Ramos (cell line): ENCODE data around the gene PCBP3.

Experiments used
- in situ Hi-C: fragments of 300-500 bp; cut with MboI; formaldehyde crosslinking; loops from one replicate; pipeline ENCODE4 v1.14.3; 2022; ENCODE audit warnings: low sequenced_read_pairs; ENCODE audit not compliant: unreplicated experiment

Gene PCBP3

DNA sequence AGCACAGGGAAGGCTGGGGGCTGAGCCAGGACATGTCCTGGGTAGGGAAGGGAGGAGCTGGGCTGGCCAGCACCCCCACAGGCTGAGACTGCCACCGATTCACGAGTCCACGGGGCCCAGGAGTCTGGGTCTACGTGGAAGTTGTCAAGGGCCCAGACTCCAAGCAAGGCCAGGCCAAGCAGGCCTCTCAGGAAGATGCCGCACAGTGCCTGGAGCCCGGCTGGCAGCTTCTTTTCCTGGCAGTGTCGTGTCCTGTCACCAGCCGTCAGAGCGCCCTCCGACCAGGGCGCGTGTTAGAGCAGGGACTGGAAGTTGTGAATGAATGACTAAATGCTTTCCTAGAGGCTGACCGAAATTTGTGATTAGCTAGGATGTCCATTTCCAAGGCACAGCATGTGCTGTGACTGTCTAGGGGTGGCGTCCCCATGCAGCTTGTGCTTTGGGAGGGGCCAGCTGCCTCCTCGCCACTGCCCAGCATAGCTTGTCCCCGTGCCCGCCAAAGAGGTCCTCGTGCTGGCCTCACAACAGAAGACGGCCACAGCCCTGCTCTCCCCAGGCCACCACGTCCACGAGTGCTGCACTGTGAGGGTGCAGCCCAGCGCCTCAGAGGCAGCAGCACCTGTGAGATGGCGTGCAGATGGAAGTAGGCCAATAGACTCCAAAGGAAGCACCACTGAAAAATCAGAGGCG is 190.6 kb downstream of the PCBP3 start:
- in situ Hi-C loops = no loop called here

GRCh38 chr21:45834821-45835293 is 191.3 kb downstream of the PCBP3 start:
- in situ Hi-C loops = no loop called here

DNA sequence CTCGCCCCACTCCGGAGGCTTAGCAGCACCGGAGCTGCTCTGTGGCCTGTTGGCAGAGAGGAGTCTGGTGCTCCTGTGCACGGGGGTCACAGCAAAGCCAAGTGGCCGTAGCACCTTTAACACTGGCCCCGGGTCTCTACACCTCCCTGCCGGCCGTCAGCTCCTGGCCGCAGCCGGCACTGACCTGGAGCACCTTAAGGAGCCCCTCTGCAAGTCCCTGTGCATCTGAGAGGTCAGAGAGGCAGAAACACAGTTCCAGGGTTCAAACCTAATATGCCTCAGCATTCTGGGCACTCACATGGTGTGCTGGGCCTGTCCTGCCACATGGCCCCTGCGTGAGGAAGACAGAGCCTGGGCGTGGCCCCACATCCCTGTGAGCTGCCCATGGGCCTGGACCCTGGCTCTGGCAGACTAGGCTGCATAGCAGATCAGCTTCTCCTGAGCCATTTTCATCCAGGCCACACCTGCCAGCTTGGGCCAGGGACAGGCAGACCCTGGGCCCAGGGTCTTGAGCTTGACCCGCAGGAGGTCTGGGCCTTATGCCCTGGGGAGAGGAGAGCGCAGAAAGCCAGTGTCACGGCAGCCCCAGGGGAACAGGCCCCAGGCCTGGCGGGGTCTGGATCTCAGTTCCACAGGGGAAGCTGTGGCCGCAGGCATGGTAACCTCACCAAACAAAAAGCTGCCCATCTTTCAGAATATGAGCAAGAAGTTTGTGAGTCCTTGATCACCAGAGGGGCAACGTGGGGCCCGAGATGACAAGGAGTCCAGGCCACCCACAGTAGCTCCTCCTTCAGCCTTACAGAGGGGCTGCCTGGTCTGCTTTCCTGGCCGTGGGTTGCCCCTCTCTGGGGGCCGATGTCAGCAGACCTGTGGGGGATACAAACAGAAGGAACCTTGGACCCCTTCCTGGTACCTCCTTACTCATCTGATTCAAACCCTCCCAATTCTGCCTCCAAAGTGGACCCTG is 192.1 kb downstream of the PCBP3 start:
- in situ Hi-C loops = no loop called here

- in situ Hi-C loops = no loop called here
These were observed 192.7 kb downstream of the PCBP3 start for GRCh38 chr21:45836268-45836655.

DNA sequence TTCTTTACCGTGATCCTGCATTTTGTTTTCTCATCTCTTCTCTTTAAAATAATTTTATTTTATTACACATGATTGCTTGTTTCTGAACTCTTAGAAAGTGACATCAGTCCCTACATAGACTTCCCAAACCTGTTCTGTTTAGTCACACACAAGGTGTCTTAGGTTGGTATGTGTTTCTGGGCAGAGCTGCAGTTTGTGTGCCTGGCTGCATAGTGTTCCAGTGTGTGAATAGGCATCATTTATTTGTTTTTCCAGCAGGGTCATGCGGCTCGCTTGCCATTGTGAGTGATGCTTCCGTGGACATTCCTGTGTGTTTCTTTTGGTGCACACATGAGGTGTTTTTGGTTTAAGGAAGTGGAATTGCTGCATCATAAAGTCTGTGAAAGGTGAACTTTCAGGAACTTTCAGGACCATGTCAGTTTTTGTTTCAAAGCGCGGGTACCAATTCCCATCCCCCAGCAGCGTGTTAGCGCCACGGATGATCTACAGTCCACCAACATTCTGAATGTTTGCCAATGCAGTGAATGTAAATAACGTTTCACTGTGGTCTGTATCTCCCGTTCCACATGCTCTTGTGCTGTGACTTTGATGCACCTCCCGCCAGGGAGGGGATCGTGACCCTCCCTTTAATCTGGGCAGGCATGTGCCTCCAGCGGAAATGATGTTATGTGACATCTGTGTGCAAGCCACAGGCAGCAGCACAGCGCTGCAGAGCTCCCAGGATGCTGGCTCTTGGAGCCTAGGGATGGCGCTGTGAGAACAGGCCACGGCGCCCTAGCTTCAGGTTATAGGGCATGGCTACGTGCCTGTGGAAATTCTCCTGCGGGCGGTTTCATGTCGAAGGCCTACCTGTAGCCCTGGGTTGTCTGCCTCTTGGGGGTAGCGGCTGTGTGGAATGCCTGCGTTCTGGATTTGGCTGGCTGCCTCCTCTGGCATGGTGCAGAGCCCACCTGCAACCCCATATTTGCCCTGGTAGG is 193.5 kb downstream of the PCBP3 start:
- in situ Hi-C loops = no loop called here

- in situ Hi-C loops = no loop called here
These were observed 194.4 kb downstream of the PCBP3 start for GRCh38 chr21:45837936-45838335.

DNA sequence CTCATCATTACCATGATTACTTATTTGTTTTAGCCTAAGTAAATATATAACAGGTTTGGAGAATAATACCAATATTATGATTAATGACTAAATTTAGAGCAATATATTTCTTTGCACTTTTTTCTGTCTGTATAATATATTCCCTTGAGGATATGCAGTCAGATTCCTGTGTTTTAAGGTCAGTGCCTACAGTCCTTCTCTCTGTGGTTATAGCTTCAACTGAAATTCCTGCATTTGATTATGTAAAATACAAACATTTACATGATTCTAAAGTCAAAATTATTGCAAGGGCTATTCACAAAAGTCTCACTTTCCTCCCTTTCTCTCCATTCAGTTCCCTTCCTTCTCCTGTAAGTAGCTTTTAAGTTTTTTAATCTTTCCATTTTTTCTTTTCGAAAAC is 195.1 kb downstream of the PCBP3 start:
- in situ Hi-C loops = no loop called here

DNA sequence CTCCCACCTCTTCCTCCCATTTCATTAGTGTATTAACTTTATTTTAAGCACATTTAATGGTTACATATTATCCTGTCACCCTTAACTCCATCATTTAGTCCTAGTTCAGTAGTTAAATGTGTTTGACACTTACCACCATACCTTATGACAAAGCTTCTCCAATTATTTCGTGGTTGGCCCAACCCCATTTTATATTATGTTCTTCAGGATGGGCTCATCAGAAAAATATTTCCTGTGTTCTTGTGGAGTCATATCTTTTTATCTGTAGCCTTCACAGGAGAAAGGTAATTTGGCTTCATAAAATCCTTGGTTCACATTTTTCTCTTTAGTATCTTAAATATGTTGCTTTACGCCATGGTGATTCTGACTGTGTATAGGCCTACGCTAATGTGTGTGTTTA is 195.7 kb downstream of the PCBP3 start:
- in situ Hi-C loops = no loop called here

- in situ Hi-C loops = no loop called here
These were observed 197.5 kb downstream of the PCBP3 start for GRCh38 chr21:45841033-45841432.

DNA sequence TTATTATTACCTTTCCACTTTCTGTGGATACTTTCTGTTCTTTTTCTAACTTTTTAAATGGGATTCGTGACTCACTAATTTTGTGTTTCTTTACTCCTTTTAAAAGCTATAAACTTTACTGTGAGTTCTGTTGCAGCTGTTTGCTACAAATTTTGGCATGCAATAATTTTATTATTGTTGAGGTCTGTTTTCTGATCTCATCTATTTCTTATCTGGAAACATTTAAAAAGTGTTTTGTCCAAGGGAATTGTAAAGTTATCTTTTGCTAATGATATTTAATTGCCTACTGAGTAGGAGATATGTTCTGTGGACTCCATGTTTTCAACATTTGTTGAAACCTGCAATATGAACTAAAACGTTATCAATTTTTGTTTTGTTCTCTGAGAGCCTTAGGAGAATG is 199.9 kb downstream of the PCBP3 start:
- in situ Hi-C loops = no loop called here

DNA sequence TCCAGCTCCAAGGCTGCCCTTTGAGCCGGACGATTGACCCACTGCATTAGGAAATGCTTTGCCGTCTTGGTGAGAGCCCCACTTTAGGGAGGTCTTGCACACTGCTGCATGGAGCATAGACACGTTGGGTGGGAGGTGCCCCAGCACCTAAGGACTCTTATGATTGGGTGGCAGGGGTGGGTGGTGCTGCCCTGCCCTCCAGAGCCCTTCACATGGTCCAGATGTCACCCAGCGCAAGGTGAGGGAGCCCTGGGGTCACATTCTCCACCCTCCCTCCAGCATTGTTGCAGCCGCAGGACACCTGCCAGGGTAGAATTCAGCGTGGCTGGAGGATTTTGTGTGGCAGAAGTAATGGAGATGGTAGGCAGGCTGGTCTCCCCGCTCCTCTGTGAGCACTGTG is 200.7 kb downstream of the PCBP3 start:
- in situ Hi-C loops = no loop called here

- in situ Hi-C loops = no loop called here
These were observed 201.7 kb downstream of the PCBP3 start for GRCh38 chr21:45845063-45845769.

DNA sequence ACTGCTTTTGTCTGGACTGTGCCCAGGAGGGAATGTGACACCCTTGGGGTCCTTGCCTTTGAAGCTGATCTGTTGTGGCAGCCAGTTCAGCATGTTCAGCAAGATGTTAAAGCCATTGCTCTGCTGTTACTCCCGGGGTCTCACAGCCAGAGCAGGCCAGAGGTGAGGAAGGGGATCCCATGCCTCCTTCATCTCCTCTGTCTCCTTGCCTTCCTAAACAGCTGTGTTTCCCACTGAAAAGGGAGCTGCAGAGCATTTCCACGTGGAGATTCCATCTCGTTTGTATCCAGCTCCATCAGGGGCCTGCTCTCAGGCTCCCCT is 202.2 kb downstream of the PCBP3 start:
- in situ Hi-C loops = no loop called here

DNA sequence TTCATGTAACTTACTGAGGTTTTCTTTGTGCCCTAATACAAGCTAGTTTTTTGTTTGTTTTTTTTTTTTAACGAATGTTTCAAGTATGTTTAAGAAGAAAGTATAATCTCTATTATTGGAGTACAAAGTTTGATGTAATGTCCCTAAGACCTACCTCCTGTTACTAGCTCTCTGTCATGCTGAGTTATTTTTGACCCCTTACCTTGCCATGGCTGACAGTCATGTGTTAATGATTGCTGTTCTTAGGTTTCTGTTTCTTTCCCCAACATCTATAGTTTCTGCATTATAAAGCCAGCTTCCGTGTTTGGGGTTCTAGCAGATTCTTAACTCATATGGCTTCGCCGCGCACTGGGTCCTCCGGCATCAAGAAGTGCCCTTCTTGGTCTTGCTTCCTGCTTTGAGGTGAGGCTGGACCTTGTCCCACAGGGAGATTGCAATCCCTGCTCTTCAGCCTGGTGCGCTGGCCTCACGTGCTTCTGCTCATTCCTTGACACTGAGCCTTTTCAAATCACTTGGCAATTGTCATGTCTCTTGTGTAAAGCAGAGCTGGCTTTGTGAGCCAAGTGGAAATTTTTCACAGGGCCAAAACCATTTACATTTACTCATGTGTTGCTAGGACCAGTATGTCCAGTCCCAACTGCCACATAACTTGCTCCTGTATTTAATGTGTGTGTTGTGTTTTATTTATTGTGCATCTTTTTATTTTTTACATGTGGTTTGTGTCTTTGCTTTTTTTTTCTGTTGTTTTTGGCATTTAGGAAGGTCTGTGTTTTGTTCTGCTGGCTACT is 203.0 kb downstream of the PCBP3 start:
- in situ Hi-C loops = no loop called here

DNA sequence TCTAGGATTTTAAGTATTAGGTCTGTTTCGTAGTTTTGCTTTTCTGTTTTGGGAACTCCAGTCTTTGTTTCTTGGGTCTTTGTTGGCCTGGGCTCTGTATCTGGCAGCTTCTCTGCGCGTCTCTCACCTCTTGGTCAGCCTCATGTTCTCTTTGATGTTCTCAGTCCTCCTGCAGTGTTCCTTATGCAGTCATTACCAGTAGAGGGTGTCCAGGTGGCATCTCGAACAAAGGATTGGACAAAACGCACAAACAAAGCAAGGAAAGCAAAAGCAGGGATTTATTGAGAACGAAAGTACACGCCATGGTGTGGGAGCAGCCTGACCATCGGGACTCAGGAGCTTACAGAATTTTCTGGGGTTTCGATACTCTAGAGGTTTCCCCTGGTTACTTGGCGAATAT is 204.3 kb downstream of the PCBP3 start:
- in situ Hi-C loops = no loop called here

DNA sequence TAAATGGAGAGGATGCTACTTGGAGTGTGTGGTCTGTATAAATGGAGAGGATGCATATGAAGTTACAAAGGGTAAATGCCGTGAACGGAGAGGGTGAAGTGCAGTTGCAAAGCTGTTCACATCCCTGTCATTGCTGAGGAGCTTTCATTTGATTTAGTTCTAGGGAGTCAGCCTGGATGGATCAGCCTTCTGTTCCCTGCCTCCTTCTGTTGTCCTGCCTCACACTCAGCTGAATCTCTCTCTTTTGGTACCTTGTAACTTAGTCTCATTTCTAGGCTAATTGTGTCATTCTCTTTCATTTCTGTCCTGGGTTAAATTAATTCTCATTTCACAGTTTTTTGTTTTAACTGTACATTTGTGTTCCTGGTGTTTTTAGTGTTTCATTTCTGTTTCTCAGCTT is 204.8 kb downstream of the PCBP3 start:
- in situ Hi-C loops = no loop called here

- in situ Hi-C loops = no loop called here
These were observed 205.3 kb downstream of the PCBP3 start for GRCh38 chr21:45848805-45849204.

GRCh38 chr21:45849651-45850050 is 206.1 kb downstream of the PCBP3 start:
- in situ Hi-C loops = no loop called here

- in situ Hi-C loops = no loop called here
These were observed 206.7 kb downstream of the PCBP3 start for GRCh38 chr21:45850181-45850580.
